Measurements from ENCODE around the gene TGFB1I1. TPM values are rescaled to one million over a fixed set of nuclear protein-coding genes. Genes with fewer than 3 reads are reported as not detected.
A peak's percentile ranks its signal among the peaks of the same experiment; 100 is the strongest.
"Not testable (repeated sequence)": the region's sequence is repeated elsewhere in the genome, so short reads cannot be mapped to it uniquely, and the experiment has no call there.

Gene TGFB1I1
- total RNA-seq, 1 donor from 2014 or later: 19.9 TPM

- no peak for ATAC-seq
- no peak for DNase-seq (ENCODE audit: missing footprints)
- intact Hi-C loops (cut with DNase I): loop anchor here (10.0 kb wide), 1 partner anchor 236 kb away; a partner anchor contains a TSS
Observed at GRCh38 chr16:31478956-31479355, 7.0 kb downstream of the TGFB1I1 start.

GRCh38 chr16:31479751-31480150 lies 7.8 kb downstream of the TGFB1I1 start:
- intact Hi-C loops (cut with DNase I): loop anchor here (10.0 kb wide), 1 partner anchor 235 kb away; a partner anchor contains a TSS
- DNase-seq (ENCODE audit: missing footprints) (no peak), ATAC-seq (no peak)

GRCh38 chr16:31480851-31481536 lies 9.0 kb downstream of the TGFB1I1 start:
- no peak for DNase-seq (ENCODE audit: missing footprints)
- intact Hi-C loops (cut with DNase I): no loop called here
- ATAC-seq: no peak

GRCh38 chr16:31483081-31483480 lies 11.1 kb downstream of the TGFB1I1 start, which contains the start of gene SLC5A2:
Gene SLC5A2 (plus strand): TSS chr16:31483123. CDS start chr16:31483137, 14 bp downstream.
- no peak for ATAC-seq
- DNase-seq (ENCODE audit: missing footprints): no peak
- intact Hi-C loops (cut with DNase I): no loop called here

- ATAC-seq; intact Hi-C loops (cut with DNase I): not testable (repeated sequence)
Observed at GRCh38 chr16:31484048-31484447, 12.1 kb downstream of the TGFB1I1 start.

GRCh38 chr16:31484491-31485171 lies 12.7 kb downstream of the TGFB1I1 start:
- DNase-seq (ENCODE audit: missing footprints) (no peak), ATAC-seq (no peak)
- intact Hi-C loops (cut with DNase I): no loop called here

More at GRCh38 chr16:31484048-31484447, 12.1 kb downstream of the TGFB1I1 start:
- not testable (repeated sequence) for DNase-seq (ENCODE audit: missing footprints)

- DNase-seq (ENCODE audit: missing footprints) (no peak), ATAC-seq (no peak)
- intact Hi-C loops (cut with DNase I): no loop called here
Observed at GRCh38 chr16:31485571-31485970, 13.6 kb downstream of the TGFB1I1 start.

- intact Hi-C loops (cut with DNase I): no loop called here
- ATAC-seq: no peak
- no peak for DNase-seq (ENCODE audit: missing footprints)
Observed at GRCh38 chr16:31486045-31486444, 14.1 kb downstream of the TGFB1I1 start.

GRCh38 chr16:31487071-31487719 lies 15.2 kb downstream of the TGFB1I1 start:
- peak; percentile 3 for ATAC-seq
- DNase-seq (ENCODE audit: missing footprints): no peak
- intact Hi-C loops (cut with DNase I): no loop called here

GRCh38 chr16:31487720-31488467 lies 15.9 kb downstream of the TGFB1I1 start:
- ATAC-seq (peak; percentile 74), DNase-seq (ENCODE audit: missing footprints) (peak; percentile 81)
- intact Hi-C loops (cut with DNase I): no loop called here

GRCh38 chr16:31488468-31489297 lies 16.7 kb downstream of the TGFB1I1 start:
- intact Hi-C loops (cut with DNase I): no loop called here
- DNase-seq (ENCODE audit: missing footprints): no peak
- no peak for ATAC-seq

- no peak for ATAC-seq
- intact Hi-C loops (cut with DNase I): no loop called here
- DNase-seq (ENCODE audit: missing footprints): no peak
Observed at GRCh38 chr16:31489298-31489564, 17.3 kb downstream of the TGFB1I1 start.

GRCh38 chr16:31489616-31490584 lies 17.9 kb downstream of the TGFB1I1 start:
- ATAC-seq (no peak), DNase-seq (ENCODE audit: missing footprints) (no peak)
- intact Hi-C loops (cut with DNase I): no loop called here

GRCh38 chr16:31491778-31492418 lies 19.9 kb downstream of the TGFB1I1 start:
- no peak for DNase-seq (ENCODE audit: missing footprints)
- intact Hi-C loops (cut with DNase I): no loop called here
- no peak for ATAC-seq

- ATAC-seq: no peak
- intact Hi-C loops (cut with DNase I): no loop called here
Observed at GRCh38 chr16:31493506-31494125, 21.7 kb downstream of the TGFB1I1 start.

GRCh38 chr16:31496670-31497069 lies 24.7 kb downstream of the TGFB1I1 start:
- no peak for ATAC-seq
- intact Hi-C loops (cut with DNase I): no loop called here
- DNase-seq (ENCODE audit: missing footprints): no peak

More at GRCh38 chr16:31493506-31494125, 21.7 kb downstream of the TGFB1I1 start:
- DNase-seq (ENCODE audit: missing footprints): no peak

Measured in Right ventricle myocardium inferior (tissue), 1 donor.